NAMALWA (cell line): ENCODE measurements around the gene KLK13.
A peak's percentile ranks its signal among the peaks of the same experiment; 100 is the strongest.

Source experiments
- DNase-seq: peaks from one replicate; pipeline ENCODE4 v3.0.0-alpha.2; 2015; ENCODE audit warnings: low spot score

The KLK13 gene

DNA sequence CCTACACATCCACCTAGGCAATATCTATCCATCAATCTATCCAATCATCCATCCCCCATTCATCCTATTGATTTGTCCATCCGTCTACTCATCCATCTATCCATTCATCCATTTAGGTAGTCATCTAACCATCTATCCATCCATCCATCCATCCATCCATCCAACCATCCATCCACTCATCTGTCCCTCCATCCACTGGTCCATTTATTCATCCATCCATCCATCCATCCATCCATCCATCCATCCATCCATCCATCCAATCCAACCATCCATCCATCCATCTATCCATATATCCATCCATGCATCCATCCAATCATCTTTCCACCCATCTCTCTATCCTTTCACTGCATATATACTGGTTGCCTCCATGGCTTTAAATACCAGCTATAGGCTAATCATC, 3.9 kb downstream of the KLK13 start:
- DNase-seq = no peak

GRCh38 chr19:51060336-51060735, 4.6 kb downstream of the KLK13 start:
- DNase-seq = no peak

GRCh38 chr19:51059715-51060114, 5.2 kb downstream of the KLK13 start:
- no peak for DNase-seq

GRCh38 chr19:51055866-51056265, 9.0 kb downstream of the KLK13 start:
- no peak for DNase-seq

GRCh38 chr19:51047031-51047335, 17.9 kb downstream of the KLK13 start:
- no peak for DNase-seq

GRCh38 chr19:51044327-51044726, 20.6 kb downstream of the KLK13 start:
- no peak for DNase-seq

DNA sequence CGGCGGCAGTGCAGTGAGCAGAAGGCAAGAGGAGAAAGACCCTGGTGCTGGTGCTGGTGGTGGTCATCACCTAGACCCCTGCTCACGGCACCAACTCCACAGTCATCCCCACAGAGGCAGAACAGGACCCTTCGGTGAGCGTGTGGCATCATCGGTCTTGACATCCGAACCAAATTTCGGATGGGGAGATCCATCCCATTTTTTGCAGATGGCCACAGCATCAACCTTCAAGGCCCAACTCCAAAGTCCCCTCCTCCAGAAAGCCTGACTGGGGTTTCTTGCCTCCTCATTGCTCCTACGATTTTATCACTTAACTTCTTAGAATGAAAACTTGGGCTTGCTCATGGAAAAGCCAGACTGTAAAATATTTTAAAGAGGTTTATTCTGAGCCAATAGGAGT, 21.4 kb downstream of the KLK13 start:
- DNase-seq = no peak

- DNase-seq = no peak
Measured at GRCh38 chr19:51040151-51040550, 24.7 kb downstream of the KLK13 start.

DNA sequence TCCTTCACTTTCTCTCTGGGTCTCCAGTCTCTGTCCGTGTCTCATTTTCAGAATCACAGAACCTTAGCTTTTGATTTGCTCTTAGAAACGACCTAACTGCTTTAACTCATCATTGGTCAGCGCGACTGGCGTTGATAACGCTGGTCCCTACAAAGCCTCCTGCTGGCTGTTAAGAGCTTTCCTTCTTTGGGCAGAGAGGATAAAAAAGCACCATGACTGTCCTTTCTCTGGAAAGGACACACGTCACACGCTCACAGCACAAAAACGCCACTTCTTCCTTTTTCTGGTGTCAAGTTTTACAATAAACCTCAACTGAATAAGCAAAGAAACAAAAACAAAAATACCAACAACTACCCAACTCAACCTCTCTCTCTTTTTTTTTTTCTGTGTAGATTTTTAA, 28.4 kb downstream of the KLK13 start:
- no peak for DNase-seq

DNA sequence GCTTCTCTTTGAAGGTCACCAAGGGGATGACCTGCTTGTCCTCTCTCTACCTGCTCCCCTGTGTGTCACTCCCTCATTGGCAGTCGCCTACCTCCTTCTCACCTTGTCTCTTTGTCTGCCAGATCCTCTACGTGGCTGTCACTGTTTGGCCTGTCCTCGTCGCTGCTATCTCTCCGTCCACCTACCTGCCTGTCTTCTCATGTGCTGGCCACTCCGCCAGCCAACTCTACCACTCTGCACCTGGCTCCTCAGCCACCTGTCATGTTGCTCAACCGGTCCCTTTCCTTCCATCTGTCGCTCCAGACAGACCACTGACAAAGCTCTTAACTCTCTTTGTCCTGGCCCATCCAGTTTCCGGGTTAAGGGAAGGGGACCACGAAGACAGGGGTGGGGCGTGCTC, 30.2 kb downstream of the KLK13 start, which contains the start of gene KLK12:
Gene KLK12 (minus strand): TSS at position 299 of the 400 bp plus-strand sequence. CDS start 381 bp downstream, outside the sequence.
- no peak for DNase-seq

DNA sequence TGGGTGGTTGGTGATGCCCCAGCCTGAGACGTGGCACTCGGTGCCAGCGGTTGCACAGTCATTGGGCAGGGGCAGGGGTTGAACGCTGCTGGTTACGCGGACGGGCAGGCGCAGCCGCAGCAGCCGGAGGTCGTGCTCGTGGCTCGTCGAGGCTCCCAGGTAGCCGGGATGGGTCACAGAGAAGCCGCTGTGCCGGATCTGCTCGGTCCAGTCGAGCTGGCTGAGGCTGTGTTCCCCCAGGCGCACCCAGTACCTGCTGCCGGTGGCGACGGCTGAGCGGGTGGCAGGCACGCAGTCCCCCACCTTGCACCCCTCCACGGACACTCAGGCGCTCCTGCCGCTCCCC, 33.0 kb downstream of the KLK13 start:
- DNase-seq = no peak

GRCh38 chr19:51031220-51031879, 33.5 kb downstream of the KLK13 start:
- DNase-seq = no peak

GRCh38 chr19:51030631-51031030, 34.3 kb downstream of the KLK13 start:
- no peak for DNase-seq

GRCh38 chr19:51029718-51030117, 35.2 kb downstream of the KLK13 start:
- peak; percentile 51 for DNase-seq

DNA sequence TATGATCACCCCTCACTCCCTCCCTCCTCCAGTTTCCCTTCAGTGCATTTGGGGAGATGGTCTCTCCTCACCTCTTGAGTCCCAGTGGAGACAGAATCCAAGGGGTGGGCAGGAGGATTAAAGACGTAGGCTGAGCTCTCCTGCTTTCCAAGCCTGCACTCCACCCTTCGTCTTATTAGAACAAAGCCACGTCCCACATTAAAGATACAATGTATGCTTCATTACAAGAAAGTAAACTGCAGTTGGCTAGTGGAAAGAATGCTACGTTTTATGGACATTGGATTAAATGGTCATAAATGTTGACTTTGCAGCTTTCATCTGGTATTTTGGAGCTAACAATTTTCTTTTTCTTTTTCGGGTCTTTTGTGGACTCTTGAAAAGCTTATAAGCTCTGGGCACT, 37.0 kb downstream of the KLK13 start:
- DNase-seq = no peak

GRCh38 chr19:51027126-51027806, 37.6 kb downstream of the KLK13 start:
- DNase-seq = no peak

- DNase-seq = no peak
Measured at GRCh38 chr19:51026554-51026831, 38.4 kb downstream of the KLK13 start, which contains the start of gene KLK11. Gene KLK11, minus strand, starts transcription at chr19:51026616. Its CDS starts 985 bp downstream, at chr19:51025631.

DNA sequence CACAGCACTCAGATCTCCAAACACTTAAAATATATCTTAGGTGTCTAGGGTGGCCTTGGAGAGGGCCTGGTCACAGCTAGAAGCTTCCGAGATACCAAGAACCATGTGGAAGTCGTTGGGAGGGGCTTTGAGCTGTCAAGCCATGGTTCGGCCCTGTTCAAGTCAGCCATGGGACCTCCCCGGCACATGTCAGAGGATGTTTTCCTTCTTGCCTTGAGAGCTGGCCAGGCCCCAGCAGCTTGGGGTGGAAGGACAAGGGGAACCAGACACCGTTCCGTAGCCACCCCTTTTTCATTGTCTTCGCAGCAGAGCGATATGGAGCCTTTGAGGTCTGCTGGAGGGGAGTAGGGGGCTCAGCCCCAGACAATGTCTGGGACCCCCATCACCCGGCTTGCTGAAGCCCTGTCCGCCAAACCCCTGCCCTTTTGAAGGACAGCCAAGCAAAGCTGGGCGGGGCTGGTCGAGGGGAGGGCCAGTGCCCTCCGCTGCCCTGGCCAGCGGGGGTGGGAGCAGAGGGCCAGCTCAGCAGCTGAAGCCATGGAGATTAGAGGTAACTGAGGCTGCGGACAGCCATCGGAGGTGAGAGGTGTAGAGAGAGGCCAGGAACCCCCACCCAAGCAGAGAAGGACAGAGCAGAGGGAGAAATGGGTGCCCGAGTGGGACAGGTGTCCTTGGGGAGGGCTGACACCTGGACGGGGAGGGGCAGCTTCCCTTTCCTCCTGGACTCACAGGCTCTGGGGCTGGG, 38.9 kb downstream of the KLK13 start:
- DNase-seq = no peak

DNA sequence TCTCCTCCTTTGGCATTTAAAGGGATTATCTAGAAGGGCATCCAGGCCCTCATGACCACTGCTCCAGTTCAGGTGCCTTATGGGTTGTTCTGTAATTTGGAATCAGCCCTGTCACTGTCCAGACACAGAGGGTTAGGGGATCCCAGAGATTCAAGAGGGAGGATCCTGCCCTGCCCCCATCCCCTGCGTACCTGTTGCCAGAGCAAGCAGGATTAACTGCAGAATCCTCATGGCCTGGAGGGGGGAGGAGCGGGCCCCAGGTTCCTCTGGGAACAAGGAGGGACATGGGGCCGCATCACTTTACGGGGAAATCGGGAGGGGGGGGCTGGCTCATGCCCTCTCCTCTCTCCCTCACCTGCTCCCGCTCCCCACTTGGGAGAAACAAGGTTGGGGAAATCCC, 39.5 kb downstream of the KLK13 start:
- DNase-seq = no peak

- DNase-seq = no peak
Measured at GRCh38 chr19:51024924-51025323, 40.0 kb downstream of the KLK13 start.

DNA sequence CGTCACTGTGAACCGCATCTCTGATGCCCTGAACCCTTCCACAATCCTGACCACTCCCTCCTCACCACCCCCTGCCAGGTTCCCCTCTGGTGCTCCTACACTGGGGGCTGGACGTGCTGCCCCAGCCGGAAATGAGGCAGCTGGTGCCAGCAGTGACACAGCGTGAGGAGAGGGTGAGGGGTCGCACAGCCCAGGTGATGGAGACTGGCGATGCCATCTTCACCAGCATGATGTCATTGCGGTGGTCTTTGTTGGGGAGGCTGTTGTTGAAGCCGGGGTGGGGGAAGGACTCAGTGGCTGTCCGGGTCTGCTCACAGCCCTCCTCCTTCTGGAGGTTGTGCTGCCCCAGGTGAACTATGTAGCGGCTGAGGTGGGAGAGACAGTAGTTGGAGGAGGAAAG, 40.9 kb downstream of the KLK13 start:
- no peak for DNase-seq

DNA sequence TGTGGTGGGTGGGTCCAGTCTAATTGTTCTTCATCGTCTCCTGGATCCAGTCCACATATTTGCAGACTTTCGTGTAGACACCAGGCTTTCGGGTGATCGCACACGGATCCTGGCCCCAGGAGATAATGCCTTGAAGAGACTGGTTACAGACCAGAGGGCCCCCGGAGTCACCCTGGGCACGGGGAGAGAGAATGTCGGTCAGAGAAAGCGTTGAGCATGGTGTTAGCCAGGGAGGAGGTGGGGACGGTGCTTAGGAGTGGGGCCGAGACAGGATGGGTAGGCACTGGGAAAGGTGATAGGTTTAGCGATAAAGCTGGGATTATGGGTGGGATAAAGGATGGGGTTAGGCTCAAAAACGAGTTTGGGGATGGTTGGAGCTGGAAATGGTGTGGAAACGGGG, 42.4 kb downstream of the KLK13 start:
- no peak for DNase-seq

- peak; percentile 58 for DNase-seq
Measured at GRCh38 chr19:51020988-51021651, 43.8 kb downstream of the KLK13 start.
